Liver (tissue), 3 donors: ENCODE measurements around the gene KCNE3.

Experiments used
- EGR1 ChIP-seq, 2 donors: IDR thresholded peaks; 2 replicates each; pipeline ENCODE4 v1.6.1; 2016 to 2018; ENCODE audit warnings: antibody characterized with exemption in 2 of 2, low read depth in 2 of 2
- FOXA1 ChIP-seq: IDR thresholded peaks from 2 replicates; pipeline ENCODE4 v1.6.1; 2016; ENCODE audit warnings: antibody characterized with exemption
- GABPA ChIP-seq, 2 donors: IDR thresholded peaks in 1 of 2; conservative IDR thresholded peaks in 1 of 2; 2 replicates each; pipeline ENCODE4 v1.6.1; 2016; ENCODE audit warnings: antibody characterized with exemption in 2 of 2, mild to moderate bottlenecking in 1 of 2, moderate library complexity in 1 of 2
- JUND ChIP-seq, 2 donors: IDR thresholded peaks; 2 replicates each; pipeline ENCODE4 v1.6.1; 2016; ENCODE audit warnings: antibody characterized with exemption in 2 of 2
- REST ChIP-seq: IDR thresholded peaks from 2 replicates; pipeline ENCODE4 v1.6.1; 2016; ENCODE audit warnings: antibody characterized with exemption, mild to moderate bottlenecking
- RXRA ChIP-seq, 2 donors: IDR thresholded peaks; 2 replicates each; pipeline ENCODE4 v1.6.1; 2017 to 2018; ENCODE audit warnings: antibody characterized with exemption in 2 of 2, mild to moderate bottlenecking in 1 of 2
- SP1 ChIP-seq: IDR thresholded peaks from 2 replicates; pipeline ENCODE4 v1.6.1; 2018; ENCODE audit warnings: antibody characterized with exemption, mild to moderate bottlenecking
- TAF1 ChIP-seq: conservative IDR thresholded peaks from 2 replicates; pipeline ENCODE4 v1.6.1; 2016; ENCODE audit warnings: antibody characterized with exemption, mild to moderate bottlenecking
- YY1 ChIP-seq: IDR thresholded peaks from 2 replicates; pipeline ENCODE4 v1.6.1; 2016; ENCODE audit warnings: antibody characterized with exemption, mild to moderate bottlenecking
- TF ChIP-seq, protein P1 (sequence below): fragments of 150-350 bp; IDR thresholded peaks from 2 replicates; pipeline ENCODE4 v1.5.1; 2017; ENCODE audit warnings: improper control_type of control experiment, low read depth, low read length; ENCODE audit not compliant: missing input control
- TF ChIP-seq, protein P2 (sequence below): IDR thresholded peaks from 2 replicates; pipeline ENCODE4 v1.6.1; 2016; ENCODE audit warnings: antibody characterized with exemption
- TF ChIP-seq, protein P3 (sequence below): IDR thresholded peaks from 2 replicates; pipeline ENCODE4 v1.6.1; 2016; ENCODE audit warnings: antibody characterized with exemption
- donor health status: healthy.
- donor health status: healthy.

DNA sequence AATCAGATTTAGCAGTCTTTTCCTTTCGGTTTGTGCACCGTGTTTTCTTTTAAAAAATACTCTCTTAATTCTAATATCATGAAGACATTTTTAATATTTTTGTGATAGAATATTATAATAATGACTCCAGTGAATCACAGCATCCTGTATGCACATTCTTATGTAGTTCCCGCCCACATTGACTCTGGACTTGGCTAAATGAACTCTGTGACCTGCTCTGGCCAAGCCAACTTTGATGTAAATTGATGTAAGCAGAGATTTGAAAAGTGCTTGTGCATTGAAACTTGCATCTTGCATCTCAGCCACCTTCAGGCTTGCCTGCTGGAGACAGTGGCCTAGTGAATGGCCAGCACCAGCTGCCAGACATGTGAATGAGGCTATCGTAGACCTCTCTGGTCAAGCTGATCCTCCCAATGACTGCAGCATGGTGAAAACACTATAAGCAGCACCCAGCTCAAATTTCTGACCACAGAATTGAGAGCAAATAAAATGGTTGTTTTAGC, 39.9 kb downstream of the KCNE3 start:
- no peak for TF ChIP-seq GABPA (IDR thresholded peaks at IDR 0.05 in 1 of 2, conservative IDR thresholded peaks at IDR 0.05 in 1 of 2)
- TF ChIP-seq, protein P1, sequence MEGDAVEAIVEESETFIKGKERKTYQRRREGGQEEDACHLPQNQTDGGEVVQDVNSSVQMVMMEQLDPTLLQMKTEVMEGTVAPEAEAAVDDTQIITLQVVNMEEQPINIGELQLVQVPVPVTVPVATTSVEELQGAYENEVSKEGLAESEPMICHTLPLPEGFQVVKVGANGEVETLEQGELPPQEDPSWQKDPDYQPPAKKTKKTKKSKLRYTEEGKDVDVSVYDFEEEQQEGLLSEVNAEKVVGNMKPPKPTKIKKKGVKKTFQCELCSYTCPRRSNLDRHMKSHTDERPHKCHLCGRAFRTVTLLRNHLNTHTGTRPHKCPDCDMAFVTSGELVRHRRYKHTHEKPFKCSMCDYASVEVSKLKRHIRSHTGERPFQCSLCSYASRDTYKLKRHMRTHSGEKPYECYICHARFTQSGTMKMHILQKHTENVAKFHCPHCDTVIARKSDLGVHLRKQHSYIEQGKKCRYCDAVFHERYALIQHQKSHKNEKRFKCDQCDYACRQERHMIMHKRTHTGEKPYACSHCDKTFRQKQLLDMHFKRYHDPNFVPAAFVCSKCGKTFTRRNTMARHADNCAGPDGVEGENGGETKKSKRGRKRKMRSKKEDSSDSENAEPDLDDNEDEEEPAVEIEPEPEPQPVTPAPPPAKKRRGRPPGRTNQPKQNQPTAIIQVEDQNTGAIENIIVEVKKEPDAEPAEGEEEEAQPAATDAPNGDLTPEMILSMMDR: no peak
- no peak for TF ChIP-seq JUND (IDR thresholded peaks at IDR 0.05)
- no peak for TF ChIP-seq TAF1
- TF ChIP-seq EGR1 (IDR thresholded peaks at IDR 0.05; ENCODE audit: low read depth in 2 of 2): no peak
- TF ChIP-seq, protein P2, sequence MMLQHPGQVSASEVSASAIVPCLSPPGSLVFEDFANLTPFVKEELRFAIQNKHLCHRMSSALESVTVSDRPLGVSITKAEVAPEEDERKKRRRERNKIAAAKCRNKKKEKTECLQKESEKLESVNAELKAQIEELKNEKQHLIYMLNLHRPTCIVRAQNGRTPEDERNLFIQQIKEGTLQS: no peak
- TF ChIP-seq REST: no peak
- no peak for TF ChIP-seq RXRA (IDR thresholded peaks at IDR 0.05)
- TF ChIP-seq SP1: no peak
- TF ChIP-seq YY1: no peak
- TF ChIP-seq FOXA1: no peak
- TF ChIP-seq, protein P3, sequence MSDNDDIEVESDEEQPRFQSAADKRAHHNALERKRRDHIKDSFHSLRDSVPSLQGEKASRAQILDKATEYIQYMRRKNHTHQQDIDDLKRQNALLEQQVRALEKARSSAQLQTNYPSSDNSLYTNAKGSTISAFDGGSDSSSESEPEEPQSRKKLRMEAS: no peak
